ENCODE results near the gene RBKS. TPM values are rescaled to one million over a fixed set of nuclear protein-coding genes. Genes with fewer than 3 reads are reported as not detected.

The RBKS gene
- total RNA-seq, 2 experiments from 2014 or later: 7.2 to 8.9 TPM

GRCh38 chr2:27796791-27797765, 93.1 kb downstream of the RBKS start:
- ATAC-seq (no peak), DNase-seq (no peak)
- POLR2A ChIA-PET: interaction anchor here (0.7 kb wide), 1 partner anchor 18 kb away, joined by 3 read pairs; no protein-coding TSS in a partner anchor
- CTCF ChIA-PET: interaction anchor here (1.1 kb wide), 1 partner anchor 43 kb away, joined by 3 read pairs; no protein-coding TSS in a partner anchor
- Mint-ChIP-seq H3K27me3 (no peaks in the 10 kb centered on the region), H3K4me3 (no peak overlapping the region), H3K9me3 (no peaks in the 10 kb centered on the region), H3K4me1 (ENCODE audit: low read depth) (no peaks in the 10 kb centered on the region), H3K36me3 (ENCODE audit: low read depth) (no peaks in the 10 kb centered on the region), H3K27ac (no peak overlapping the region)
- TF ChIP-seq, protein P1, sequence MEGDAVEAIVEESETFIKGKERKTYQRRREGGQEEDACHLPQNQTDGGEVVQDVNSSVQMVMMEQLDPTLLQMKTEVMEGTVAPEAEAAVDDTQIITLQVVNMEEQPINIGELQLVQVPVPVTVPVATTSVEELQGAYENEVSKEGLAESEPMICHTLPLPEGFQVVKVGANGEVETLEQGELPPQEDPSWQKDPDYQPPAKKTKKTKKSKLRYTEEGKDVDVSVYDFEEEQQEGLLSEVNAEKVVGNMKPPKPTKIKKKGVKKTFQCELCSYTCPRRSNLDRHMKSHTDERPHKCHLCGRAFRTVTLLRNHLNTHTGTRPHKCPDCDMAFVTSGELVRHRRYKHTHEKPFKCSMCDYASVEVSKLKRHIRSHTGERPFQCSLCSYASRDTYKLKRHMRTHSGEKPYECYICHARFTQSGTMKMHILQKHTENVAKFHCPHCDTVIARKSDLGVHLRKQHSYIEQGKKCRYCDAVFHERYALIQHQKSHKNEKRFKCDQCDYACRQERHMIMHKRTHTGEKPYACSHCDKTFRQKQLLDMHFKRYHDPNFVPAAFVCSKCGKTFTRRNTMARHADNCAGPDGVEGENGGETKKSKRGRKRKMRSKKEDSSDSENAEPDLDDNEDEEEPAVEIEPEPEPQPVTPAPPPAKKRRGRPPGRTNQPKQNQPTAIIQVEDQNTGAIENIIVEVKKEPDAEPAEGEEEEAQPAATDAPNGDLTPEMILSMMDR (IDR thresholded peaks at IDR 0.05): no peak
- intact Hi-C loops (cut with micrococcal nuclease): no loop called here

DNA sequence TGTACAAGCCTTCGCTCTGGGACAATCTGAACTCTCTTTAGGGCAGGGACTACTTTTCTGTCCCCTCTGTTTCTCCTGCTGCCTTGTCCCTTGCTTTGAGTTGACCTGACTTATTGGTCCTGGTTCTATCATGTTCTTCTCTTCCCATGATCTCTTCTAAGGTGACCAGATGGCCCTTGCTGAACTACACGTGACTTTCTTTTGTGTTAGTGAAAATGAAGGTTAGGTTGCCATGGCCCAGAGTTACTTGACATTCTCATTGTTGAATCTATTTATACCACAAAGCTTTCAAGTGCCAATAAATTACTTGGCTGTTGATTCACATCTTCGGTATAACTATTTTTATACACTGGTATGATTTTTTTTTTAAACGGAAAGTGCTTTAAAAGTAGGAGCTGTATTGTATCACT, 94.3 kb downstream of the RBKS start:
- H3K27me3 Mint-ChIP-seq: no peaks in the 10 kb centered on the region
- ChIA-PET POLR2A (interaction anchor here (0.9 kb wide), 1 partner anchor 23 kb away, joined by 3 read pairs; no protein-coding TSS in a partner anchor), CTCF (no interaction called here)
- TF ChIP-seq, protein P1 (IDR thresholded peaks at IDR 0.05): no peak
- no peak for DNase-seq
- no peaks in the 10 kb centered on the region for H3K36me3 Mint-ChIP-seq (ENCODE audit: low read depth)
- H3K4me1 Mint-ChIP-seq (ENCODE audit: low read depth): no peaks in the 10 kb centered on the region
- intact Hi-C loops (cut with micrococcal nuclease): no loop called here
- H3K27ac Mint-ChIP-seq: no peak overlapping the region
- H3K9me3 Mint-ChIP-seq: no peaks in the 10 kb centered on the region
- H3K4me3 Mint-ChIP-seq: no peak overlapping the region
- no peak for ATAC-seq

DNA sequence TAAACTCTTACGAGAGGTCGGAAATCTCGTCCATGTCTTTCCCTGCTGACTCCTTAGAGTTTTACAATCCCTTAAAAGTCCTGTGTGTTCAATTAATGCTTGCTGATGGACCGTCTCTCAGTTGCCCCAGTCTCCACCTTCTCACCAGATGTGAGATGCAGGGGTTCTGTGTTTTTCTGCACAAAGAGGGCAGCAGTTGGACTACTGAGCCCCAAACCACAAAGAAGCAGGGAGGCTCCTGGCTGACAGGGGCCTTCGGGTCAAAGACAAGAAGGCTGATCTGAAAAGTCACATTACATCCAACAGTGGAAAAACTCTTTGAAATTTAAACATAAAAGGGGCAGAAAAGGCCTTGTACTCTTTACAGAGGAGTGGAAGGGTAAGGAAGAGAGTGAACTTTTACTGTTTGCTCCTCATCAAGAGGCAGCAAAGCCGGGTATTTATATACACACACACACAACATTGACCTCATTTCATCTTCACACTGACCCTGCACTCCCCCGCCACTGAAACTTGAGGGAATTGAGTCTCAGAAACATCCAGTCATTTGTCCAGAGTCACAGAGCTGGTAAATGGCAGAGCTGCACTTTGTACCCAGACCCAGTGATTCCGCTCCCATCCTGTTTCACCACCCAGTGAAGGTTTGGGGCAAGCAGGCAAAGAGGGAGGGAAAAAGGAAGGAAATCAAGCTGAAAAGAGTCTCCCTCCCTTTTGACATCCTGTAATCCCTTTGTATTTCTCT, 94.9 kb downstream of the RBKS start:
- CTCF ChIA-PET: no interaction called here
- no peaks in the 10 kb centered on the region for H3K9me3 Mint-ChIP-seq
- H3K27me3 Mint-ChIP-seq: no peaks in the 10 kb centered on the region
- POLR2A ChIA-PET: interaction anchor here (0.9 kb wide), 1 partner anchor 22 kb away, joined by 3 read pairs; no protein-coding TSS in a partner anchor
- TF ChIP-seq, protein P1 (IDR thresholded peaks at IDR 0.05): no peak
- no peak for DNase-seq
- H3K27ac Mint-ChIP-seq: no peak overlapping the region
- H3K36me3 Mint-ChIP-seq (ENCODE audit: low read depth): no peaks in the 10 kb centered on the region
- H3K4me3 Mint-ChIP-seq: no peak overlapping the region
- ATAC-seq: no peak
- intact Hi-C loops (cut with micrococcal nuclease): no loop called here
- no peaks in the 10 kb centered on the region for H3K4me1 Mint-ChIP-seq (ENCODE audit: low read depth)

GRCh38 chr2:27792759-27793158, 97.4 kb downstream of the RBKS start:
- no peaks in the 10 kb centered on the region for H3K9me3 Mint-ChIP-seq

More at GRCh38 chr2:27792759-27793158, 97.4 kb downstream of the RBKS start:
- CTCF ChIA-PET: no interaction called here
- Mint-ChIP-seq H3K36me3 (ENCODE audit: low read depth) (no peaks in the 10 kb centered on the region), H3K27ac (no peak overlapping the region), H3K4me3 (no peak overlapping the region), H3K27me3 (no peaks in the 10 kb centered on the region), H3K4me1 (ENCODE audit: low read depth) (no peaks in the 10 kb centered on the region)
- TF ChIP-seq, protein P1 (IDR thresholded peaks at IDR 0.05): no peak
- intact Hi-C loops (cut with micrococcal nuclease): no loop called here
- ATAC-seq (no peak), DNase-seq (no peak)
- POLR2A ChIA-PET: interaction anchor here (0.8 kb wide), 1 partner anchor 355 kb away, joined by 3 read pairs; no protein-coding TSS in a partner anchor

All from activated CD8-positive, alpha-beta T cell treated with anti-CD3 and anti-CD28 coated beads for 36 hours (primary cell).